Kidney (tissue), 14 donors: ENCODE results near the gene RNASE8. TPM values are rescaled to one million over a fixed set of nuclear protein-coding genes. Genes with fewer than 3 reads are reported as not detected.

Source experiments
- DNase-seq, 5 donors: peaks; one replicate each; pipeline ENCODE4 v3.0.0-alpha.2; 2013 to 2020
- FAIRE-seq: peaks from 2 replicates; lab custom pipeline; 2012; peaks lifted over from hg19 to GRCh38; lab: Jason Lieb, UNC
- H3K27ac ChIP-seq, 2 donors: one replicate each; pipeline ENCODE4 v1.7.0; 2013; ENCODE audit warnings: low read depth in 2 of 2, low read length in 2 of 2, inconsistent platforms in 1 of 2
- H3K27me3 ChIP-seq: one replicate; pipeline ENCODE4 v1.7.1; 2013; ENCODE audit warnings: low read length, inconsistent platforms; ENCODE audit not compliant: control insufficient read depth, insufficient read depth
- H3K36me3 ChIP-seq, 3 donors: one replicate each; pipeline versions ENCODE4 v1.7.0 to v1.7.1; 2013; ENCODE audit warnings: low read length in 3 of 3, control low read depth in 1 of 3, inconsistent platforms in 1 of 3; ENCODE audit not compliant: insufficient read depth in 3 of 3, control insufficient read depth in 2 of 3
- H3K4me1 ChIP-seq, 3 donors: one replicate each; pipeline versions ENCODE4 v1.7.0 to v1.7.1; 2013; ENCODE audit warnings: low read length in 3 of 3, inconsistent platforms in 1 of 3, low read depth in 1 of 3; ENCODE audit not compliant: control insufficient read depth in 2 of 3, insufficient read depth in 2 of 3
- H3K4me3 ChIP-seq, 3 donors: one replicate each; pipeline versions ENCODE4 v1.7.0 to v1.8.1; 2013; ENCODE audit warnings: low read length in 3 of 3, control low read depth in 1 of 3, inconsistent platforms in 1 of 3
- H3K9ac ChIP-seq, 3 donors: one replicate each; pipeline versions ENCODE4 v1.7.0 to v1.7.1; 2013; ENCODE audit warnings: low read length in 3 of 3, control low read depth in 1 of 3, inconsistent platforms in 1 of 3
- H3K9me3 ChIP-seq, 3 donors: one replicate each; pipeline versions ENCODE4 v1.7.0 to v1.7.1; 2013; ENCODE audit warnings: low read length in 3 of 3, control low read depth in 1 of 3, inconsistent platforms in 1 of 3; ENCODE audit not compliant: control insufficient read depth in 2 of 3, insufficient read depth in 1 of 3
- intact Hi-C: fragments of 100-400 bp; cut with DNase I; formaldehyde crosslinking; loops from one replicate; pipeline ENCODE4 v1.11.1; 2022
- polyA plus RNA-seq: library from polyadenylated mRNA; stranded (reverse); fragments of 350-450 nt; fragmentation: Illumina TruSeq; extraction: RNeasy Lipid Tissue Mini Kit (QIAGEN cat#74804); gene quantifications from one replicate; pipeline ENCODE4 v1.2.3, GENCODE V29; 2014; ENCODE audit warnings: low read depth, low replicate concordance; ENCODE audit not compliant: insufficient read depth
- total RNA-seq: library from RNA; stranded (reverse); fragmentation: NEBNext Ultra II Directional; extraction: Animal tissue kit (Norgen Biotek cat#: 25700); gene quantifications from one replicate; pipeline ENCODE4 v1.2.1, GENCODE V29; 2021
- TF ChIP-seq, protein P1 (sequence below): IDR thresholded peaks from 3 replicates; pipeline ENCODE4 v1.5.1; 2012; ENCODE audit warnings: mild to moderate bottlenecking, moderate library complexity, borderline replicate concordance; ENCODE audit not compliant: insufficient read depth; ENCODE audit errors: extremely low read depth
- donor health status: control.
- donor health status: control.
- donor health status: control.
- donor health status: control.
- donor health status: control.
- donor health status: DM: yes; HTN: yes; CAD: no.
- donor health status: Normal renal cell carcinoma (clear cell type).

Gene RNASE8
- total and polyA plus RNA-seq, 2 donors from 2014 or later = not detected

GRCh38 chr14:21054123-21054767 lies 3.4 kb upstream of the RNASE8 start:
- H3K9ac ChIP-seq = no peak overlapping the region
- no peaks in the 10 kb centered on the region for H3K36me3 ChIP-seq
- FAIRE-seq (no peak), DNase-seq (no peak)
- H3K4me1 ChIP-seq = peaks cover 0 to 21% (median 5%) of the 10 kb centered on the region in 3 donors
- H3K27ac ChIP-seq = no peak overlapping the region
- no peaks in the 10 kb centered on the region for H3K9me3 ChIP-seq
- no peak overlapping the region for H3K4me3 ChIP-seq
- TF ChIP-seq, protein P1, sequence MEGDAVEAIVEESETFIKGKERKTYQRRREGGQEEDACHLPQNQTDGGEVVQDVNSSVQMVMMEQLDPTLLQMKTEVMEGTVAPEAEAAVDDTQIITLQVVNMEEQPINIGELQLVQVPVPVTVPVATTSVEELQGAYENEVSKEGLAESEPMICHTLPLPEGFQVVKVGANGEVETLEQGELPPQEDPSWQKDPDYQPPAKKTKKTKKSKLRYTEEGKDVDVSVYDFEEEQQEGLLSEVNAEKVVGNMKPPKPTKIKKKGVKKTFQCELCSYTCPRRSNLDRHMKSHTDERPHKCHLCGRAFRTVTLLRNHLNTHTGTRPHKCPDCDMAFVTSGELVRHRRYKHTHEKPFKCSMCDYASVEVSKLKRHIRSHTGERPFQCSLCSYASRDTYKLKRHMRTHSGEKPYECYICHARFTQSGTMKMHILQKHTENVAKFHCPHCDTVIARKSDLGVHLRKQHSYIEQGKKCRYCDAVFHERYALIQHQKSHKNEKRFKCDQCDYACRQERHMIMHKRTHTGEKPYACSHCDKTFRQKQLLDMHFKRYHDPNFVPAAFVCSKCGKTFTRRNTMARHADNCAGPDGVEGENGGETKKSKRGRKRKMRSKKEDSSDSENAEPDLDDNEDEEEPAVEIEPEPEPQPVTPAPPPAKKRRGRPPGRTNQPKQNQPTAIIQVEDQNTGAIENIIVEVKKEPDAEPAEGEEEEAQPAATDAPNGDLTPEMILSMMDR = no peak
- intact Hi-C loops = no loop called here
- H3K27me3 ChIP-seq = no peaks in the 10 kb centered on the region

- Histone ChIP-seq H3K4me1 (peaks cover 0 to 21% (median 5%) of the 10 kb centered on the region in 3 donors), H3K36me3 (no peaks in the 10 kb centered on the region), H3K4me3 (no peak overlapping the region), H3K9ac (no peak overlapping the region), H3K27ac (no peak overlapping the region), H3K27me3 (no peaks in the 10 kb centered on the region), H3K9me3 (no peaks in the 10 kb centered on the region)
- DNase-seq (no peak), FAIRE-seq (no peak)
- intact Hi-C loops = no loop called here
- TF ChIP-seq, protein P1 = no peak
Measured at GRCh38 chr14:21054768-21055145, 2.9 kb upstream of the RNASE8 start.

- intact Hi-C loops = no loop called here
- TF ChIP-seq, protein P1 = no peak
- H3K36me3 ChIP-seq = no peaks in the 10 kb centered on the region
- FAIRE-seq (no peak), DNase-seq (peak in 2 of 5 donors; percentile 32 to 51)
- no peak overlapping the region for H3K4me3 ChIP-seq
- H3K27ac ChIP-seq = peak overlapping the region in 1 of 2 donors; percentile 21
- peaks cover 0 to 21% (median 5%) of the 10 kb centered on the region in 3 donors for H3K4me1 ChIP-seq
- H3K9me3 ChIP-seq = no peaks in the 10 kb centered on the region
- H3K27me3 ChIP-seq = no peaks in the 10 kb centered on the region
- no peak overlapping the region for H3K9ac ChIP-seq
Measured at GRCh38 chr14:21055432-21056117, 2.0 kb upstream of the RNASE8 start.
